Thoracic aorta (tissue), 2 donors: Measurements from ENCODE around the gene RASSF1. TPM values are rescaled to one million over a fixed set of nuclear protein-coding genes. Genes with fewer than 3 reads are reported as not detected.

ENCODE experiments used
- ATAC-seq: fragments of 150-250 bp; one replicate; pipeline ENCODE4 v1.8.0; 2017; ENCODE audit warnings: low read depth; ENCODE audit not compliant: insufficient number of reproducible peaks, low FRiP score
- DNase-seq: peaks from one replicate; pipeline ENCODE4 v3.0.0-alpha.2; 2020; ENCODE audit warnings: low spot score
- H3K27ac ChIP-seq, 2 donors: fragments of 200-600 bp; sonication (generic); 1 replicate in 1 of 2; 2 replicates in 1 of 2; pipeline ENCODE4 v1.5.1; 2016; ENCODE audit warnings: mild to moderate bottlenecking in 2 of 2, moderate library complexity in 2 of 2
- H3K27me3 ChIP-seq: fragments of 200-600 bp; sonication (generic); replicated peaks from 2 replicates; pipeline ENCODE4 v1.6.0; 2016; ENCODE audit warnings: mild to moderate bottlenecking; ENCODE audit not compliant: insufficient read depth
- H3K36me3 ChIP-seq: fragments of 200-600 bp; sonication (generic); one replicate; pipeline ENCODE4 v1.5.1; 2016
- H3K4me1 ChIP-seq, 2 donors: fragments of 200-600 bp; sonication (generic); 1 replicate in 1 of 2; 2 replicates in 1 of 2; pipeline versions ENCODE4 v1.5.1 to v1.6.0; 2016; ENCODE audit warnings: low read depth in 2 of 2, mild to moderate bottlenecking in 1 of 2; ENCODE audit not compliant: control insufficient read depth in 1 of 2
- H3K4me3 ChIP-seq: fragments of 200-600 bp; sonication (generic); 2 replicates; pipeline ENCODE4 v1.5.1; 2016; ENCODE audit warnings: mild to moderate bottlenecking
- H3K9me3 ChIP-seq: fragments of 200-600 bp; sonication (generic); 2 replicates; pipeline ENCODE4 v1.5.1; 2016
- total RNA-seq, 2 donors: library from RNA; depleted of rRNA; stranded (reverse); fragments of >200 nt; gene quantifications; one replicate each; pipeline versions ENCODE4 v1.1.0 to v1.2.3, GENCODE V29; 2016
- TF ChIP-seq, protein P1 (sequence below): fragments of 200-600 bp; sonication (generic); IDR thresholded peaks from one replicate; pipeline ENCODE4 v1.5.1; 2019; ENCODE audit warnings: antibody characterized with exemption

The RASSF1 gene
- total RNA-seq, 2 donors from 2014 or later = 45.2 to 72.2 TPM

DNA sequence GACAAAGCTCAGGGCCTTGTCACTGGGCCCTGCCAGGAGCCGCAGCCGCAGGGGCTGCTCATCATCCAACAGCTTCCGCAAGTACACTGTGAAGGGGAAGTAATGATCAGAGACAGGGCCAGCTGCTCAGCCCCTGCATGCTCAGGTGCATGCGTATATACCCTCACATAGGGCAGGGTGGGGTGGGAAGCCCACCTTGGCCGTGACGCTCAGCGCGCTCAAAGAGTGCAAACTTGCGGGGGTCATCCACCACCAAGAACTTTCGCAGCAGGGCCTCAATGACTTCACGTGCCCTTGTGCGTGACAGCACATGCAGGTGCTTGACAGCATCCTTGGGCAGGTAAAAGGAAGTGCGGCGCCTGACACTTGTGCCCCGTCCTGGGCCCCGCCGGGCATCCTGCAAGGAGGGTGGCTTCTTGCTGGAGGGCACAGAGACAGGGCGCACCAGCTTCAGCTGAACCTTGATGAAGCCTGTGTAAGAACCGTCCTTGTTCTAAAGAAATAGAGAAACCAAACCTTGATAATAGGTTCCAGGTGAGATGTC, 9.2 kb downstream of the RASSF1 start:
- DNase-seq (no peak), ATAC-seq (no peak)
- no peaks in the 10 kb centered on the region for H3K9me3 ChIP-seq
- no peaks in the 10 kb centered on the region for H3K27me3 ChIP-seq
- H3K4me1 ChIP-seq = peaks cover 41 to 52% of the 10 kb centered on the region in 2 donors
- H3K36me3 ChIP-seq = peaks cover 29% of the 10 kb centered on the region
- H3K4me3 ChIP-seq = no peak overlapping the region
- no peak overlapping the region for H3K27ac ChIP-seq
- TF ChIP-seq, protein P1, sequence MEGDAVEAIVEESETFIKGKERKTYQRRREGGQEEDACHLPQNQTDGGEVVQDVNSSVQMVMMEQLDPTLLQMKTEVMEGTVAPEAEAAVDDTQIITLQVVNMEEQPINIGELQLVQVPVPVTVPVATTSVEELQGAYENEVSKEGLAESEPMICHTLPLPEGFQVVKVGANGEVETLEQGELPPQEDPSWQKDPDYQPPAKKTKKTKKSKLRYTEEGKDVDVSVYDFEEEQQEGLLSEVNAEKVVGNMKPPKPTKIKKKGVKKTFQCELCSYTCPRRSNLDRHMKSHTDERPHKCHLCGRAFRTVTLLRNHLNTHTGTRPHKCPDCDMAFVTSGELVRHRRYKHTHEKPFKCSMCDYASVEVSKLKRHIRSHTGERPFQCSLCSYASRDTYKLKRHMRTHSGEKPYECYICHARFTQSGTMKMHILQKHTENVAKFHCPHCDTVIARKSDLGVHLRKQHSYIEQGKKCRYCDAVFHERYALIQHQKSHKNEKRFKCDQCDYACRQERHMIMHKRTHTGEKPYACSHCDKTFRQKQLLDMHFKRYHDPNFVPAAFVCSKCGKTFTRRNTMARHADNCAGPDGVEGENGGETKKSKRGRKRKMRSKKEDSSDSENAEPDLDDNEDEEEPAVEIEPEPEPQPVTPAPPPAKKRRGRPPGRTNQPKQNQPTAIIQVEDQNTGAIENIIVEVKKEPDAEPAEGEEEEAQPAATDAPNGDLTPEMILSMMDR = no peak

GRCh38 chr3:50330330-50330729, 10.3 kb downstream of the RASSF1 start:
- no peaks in the 10 kb centered on the region for H3K27me3 ChIP-seq
- peaks cover 36% of the 10 kb centered on the region for H3K36me3 ChIP-seq
- no peak for ATAC-seq
- no peak for DNase-seq
- no peak overlapping the region for H3K4me3 ChIP-seq
- no peaks in the 10 kb centered on the region for H3K9me3 ChIP-seq
- H3K4me1 ChIP-seq = peaks cover 31 to 41% of the 10 kb centered on the region in 2 donors
- TF ChIP-seq, protein P1 = no peak
- H3K27ac ChIP-seq = no peak overlapping the region

DNA sequence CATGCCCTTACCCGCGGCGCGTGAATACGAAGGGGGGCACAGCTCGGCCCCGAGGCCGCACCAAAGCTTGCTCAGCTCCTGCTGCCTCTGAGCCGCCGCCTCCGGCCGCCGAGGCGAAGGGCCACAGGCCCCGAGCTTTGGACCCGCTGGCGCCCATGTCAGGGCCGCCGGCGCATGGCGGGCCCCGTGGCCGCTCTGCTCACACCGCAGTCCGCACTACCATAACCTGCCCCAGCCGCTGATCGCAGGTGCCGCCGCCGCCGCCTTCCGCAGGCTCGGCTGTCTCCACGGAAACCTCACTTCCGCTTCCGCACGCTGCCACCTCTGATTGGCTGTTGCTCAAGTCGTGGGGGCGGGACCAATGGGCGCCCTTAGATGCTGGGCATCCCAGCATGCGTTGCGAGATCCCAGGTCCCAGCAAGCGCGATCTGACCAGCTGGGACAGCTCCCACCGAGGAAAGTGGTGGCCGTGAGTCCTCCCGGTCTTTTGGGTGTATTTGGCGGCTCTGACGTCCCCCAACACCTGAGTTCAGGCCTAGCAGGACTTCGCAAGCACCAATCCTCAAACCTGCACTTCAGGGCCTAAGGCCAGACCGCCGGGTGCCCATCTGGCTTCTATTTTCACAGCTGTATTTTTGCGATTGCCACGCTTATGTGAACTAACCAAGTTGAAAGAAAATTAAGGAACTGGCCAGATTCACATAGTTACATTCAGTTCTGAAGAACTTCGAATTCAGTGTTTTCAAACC, 12.5 kb downstream of the RASSF1 start, which contains the start of gene TUSC2:
TSS of gene TUSC2 (minus strand) at position 281 of the 749 bp plus-strand sequence. CDS start at position 157, 124 bp downstream.
- Histone ChIP-seq H3K9me3 (no peaks in the 10 kb centered on the region), H3K27me3 (no peaks in the 10 kb centered on the region), H3K27ac (peak within 1 kb of the TSS; percentile 65 to 80), H3K4me1 (peaks cover 13 to 24% of the 10 kb centered on the region in 2 donors), H3K4me3 (peak within 1 kb of the TSS; percentile 90), H3K36me3 (peaks cover 36% of the 10 kb centered on the region)
- ATAC-seq (peak; percentile 71), DNase-seq (peak; percentile 95)
- TF ChIP-seq, protein P1 = no peak

DNA sequence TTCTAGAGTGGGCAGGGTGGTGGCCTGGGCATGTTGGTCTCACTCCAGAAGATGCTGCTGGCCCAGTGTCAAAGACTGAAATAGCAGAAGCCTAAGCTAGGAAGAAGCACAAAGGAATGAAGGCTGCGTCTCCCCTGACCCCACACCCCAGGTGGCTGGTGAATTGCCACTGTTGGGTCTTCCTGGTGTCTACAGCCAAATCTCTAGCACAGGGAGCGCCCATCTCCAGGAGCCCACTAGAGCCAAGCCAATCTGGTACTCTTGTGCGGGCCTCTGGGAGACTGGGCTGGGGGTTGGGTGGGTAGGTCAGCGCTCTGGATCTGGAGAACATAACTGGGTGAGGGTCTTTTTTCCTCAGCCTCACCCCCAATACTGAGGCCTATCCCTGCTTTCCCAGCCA, 13.5 kb downstream of the RASSF1 start:
- DNase-seq (no peak), ATAC-seq (no peak)
- peak overlapping the region; percentile 90 for H3K4me3 ChIP-seq
- H3K27ac ChIP-seq = peak overlapping the region in 1 of 2 donors; percentile 65
- no peaks in the 10 kb centered on the region for H3K27me3 ChIP-seq
- H3K36me3 ChIP-seq = peaks cover 35% of the 10 kb centered on the region
- no peaks in the 10 kb centered on the region for H3K9me3 ChIP-seq
- TF ChIP-seq, protein P1 = no peak
- H3K4me1 ChIP-seq = peaks cover 17 to 26% of the 10 kb centered on the region in 2 donors

DNA sequence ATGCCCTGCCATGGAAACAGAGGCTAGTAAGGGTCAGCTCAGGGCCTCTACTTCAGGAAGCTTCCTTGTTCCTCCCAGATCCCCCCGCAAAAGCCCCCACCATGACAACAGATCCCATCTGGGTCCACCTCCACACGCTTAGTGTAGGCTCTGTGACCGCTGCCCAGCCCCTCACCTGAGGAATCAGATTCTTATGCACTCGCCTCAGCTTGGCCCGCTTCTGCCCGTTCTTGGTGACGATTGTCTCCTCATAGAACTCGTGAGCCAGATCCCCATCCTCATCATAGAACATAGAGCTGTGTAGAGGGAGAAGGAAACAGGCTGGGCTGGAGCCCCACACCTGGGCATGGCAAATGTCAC, 14.5 kb downstream of the RASSF1 start:
- Histone ChIP-seq H3K4me3 (no peak overlapping the region), H3K27me3 (no peaks in the 10 kb centered on the region), H3K27ac (no peak overlapping the region), H3K36me3 (peaks cover 25% of the 10 kb centered on the region), H3K9me3 (no peaks in the 10 kb centered on the region), H3K4me1 (peaks cover 19 to 30% of the 10 kb centered on the region in 2 donors)
- ATAC-seq = no peak
- TF ChIP-seq, protein P1 = no peak
- no peak for DNase-seq
